Lower lobe of right lung (tissue), 2 donors: ENCODE results near the gene NGEF. TPM values are rescaled to one million over a fixed set of nuclear protein-coding genes. Genes with fewer than 3 reads are reported as not detected.

Experiments used
- ATAC-seq, 2 donors: fragments of 200-7000 bp; cut with Tn5 transposase; one replicate each; pipeline ENCODE4 v1.9.1; 2020 to 2022; ENCODE audit warnings: mild to moderate bottlenecking in 2 of 2, moderate library complexity in 2 of 2
- DNase-seq: peaks from one replicate; pipeline ENCODE4 v3.0.0-alpha.2; 2020
- H3K27ac ChIP-seq: fragments of 200-600 bp; one replicate; pipeline ENCODE4 v1.8.0; 2022
- H3K27me3 ChIP-seq: fragments of 200-600 bp; one replicate; pipeline ENCODE4 v1.8.0; 2022; ENCODE audit warnings: low read depth
- H3K36me3 ChIP-seq: fragments of 200-600 bp; one replicate; pipeline ENCODE4 v1.8.0; 2022; ENCODE audit warnings: mild to moderate bottlenecking
- H3K4me1 ChIP-seq: fragments of 200-600 bp; one replicate; pipeline ENCODE4 v1.8.0; 2022
- H3K4me3 ChIP-seq: fragments of 200-600 bp; one replicate; pipeline ENCODE4 v1.8.0; 2022; ENCODE audit warnings: mild to moderate bottlenecking
- H3K9me3 ChIP-seq: fragments of 200-600 bp; one replicate; pipeline ENCODE4 v1.8.0; 2022
- CTCF ChIP-seq: fragments of 200-600 bp; IDR thresholded peaks from one replicate; pipeline ENCODE4 v1.8.0; 2022; ENCODE audit warnings: antibody characterized with exemption, mild to moderate bottlenecking
- intact Hi-C: fragments of 100-400 bp; cut with DNase I; formaldehyde crosslinking; loops from one replicate; pipeline ENCODE4 v1.11.0; 2022
- total RNA-seq: library from RNA; stranded (reverse); fragmentation: NEBNext Ultra II Directional; extraction: Animal tissue kit (Norgen Biotek cat#: 25700); gene quantifications from one replicate; pipeline ENCODE4 v1.2.1, GENCODE V29; 2021
- donor health status: DM: no; HTN: yes; CAD: no; lungs with severe emphysema.

The NGEF gene
- total RNA-seq, 1 donor from 2014 or later: 1.7 TPM

DNA sequence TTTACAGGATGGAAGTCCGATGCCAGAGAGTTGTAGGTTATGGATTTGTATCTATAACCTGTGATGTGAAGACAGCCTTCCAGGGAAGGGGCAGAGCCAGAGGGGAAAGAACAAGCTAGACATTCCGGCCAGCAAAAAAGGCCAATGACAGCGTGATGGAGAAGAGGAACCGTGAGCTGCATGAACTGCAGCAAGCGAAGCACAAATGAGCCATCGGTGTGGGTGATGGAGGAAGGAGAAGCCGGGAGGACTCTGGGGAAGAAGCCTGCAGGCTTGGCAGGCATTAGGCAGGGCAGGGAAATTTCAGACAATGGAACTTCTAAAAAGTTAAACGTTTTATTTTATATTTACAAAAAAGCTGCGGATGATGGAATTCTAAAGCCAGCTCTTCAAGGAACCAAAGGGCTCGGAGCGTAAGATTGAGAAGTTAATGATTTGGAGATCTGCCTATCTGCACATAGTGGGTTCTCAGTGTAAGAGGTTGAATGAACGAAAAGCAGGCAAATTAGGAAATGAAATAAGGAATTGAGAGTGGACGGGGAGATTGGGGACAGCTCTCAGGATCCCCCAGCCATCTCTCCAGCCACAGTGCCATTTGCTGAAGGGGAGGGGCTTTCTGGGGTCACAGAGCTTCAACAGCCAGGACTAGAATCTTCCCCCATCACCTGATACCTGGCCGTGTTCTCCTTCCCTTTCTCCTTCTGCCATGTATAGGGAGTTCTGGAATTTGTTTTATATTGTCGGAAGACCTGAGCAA, 28.4 kb downstream of the NGEF start:
- Histone ChIP-seq H3K27me3 (peaks cover 16% of the 10 kb centered on the region), H3K4me3 (no peak overlapping the region), H3K4me1 (no peaks in the 10 kb centered on the region), H3K27ac (no peak overlapping the region), H3K9me3 (no peaks in the 10 kb centered on the region), H3K36me3 (no peaks in the 10 kb centered on the region)
- DNase-seq (no peak), ATAC-seq (no peak)
- no peak for TF ChIP-seq CTCF
- intact Hi-C loops: no loop called here

GRCh38 chr2:232983669-232984140, 29.4 kb downstream of the NGEF start:
- intact Hi-C loops: no loop called here
- Histone ChIP-seq H3K36me3 (no peaks in the 10 kb centered on the region), H3K27me3 (peaks cover 16% of the 10 kb centered on the region), H3K4me1 (no peaks in the 10 kb centered on the region), H3K27ac (no peak overlapping the region), H3K9me3 (no peaks in the 10 kb centered on the region), H3K4me3 (no peak overlapping the region)
- TF ChIP-seq CTCF: no peak
- DNase-seq: no peak
- no peak for ATAC-seq

DNA sequence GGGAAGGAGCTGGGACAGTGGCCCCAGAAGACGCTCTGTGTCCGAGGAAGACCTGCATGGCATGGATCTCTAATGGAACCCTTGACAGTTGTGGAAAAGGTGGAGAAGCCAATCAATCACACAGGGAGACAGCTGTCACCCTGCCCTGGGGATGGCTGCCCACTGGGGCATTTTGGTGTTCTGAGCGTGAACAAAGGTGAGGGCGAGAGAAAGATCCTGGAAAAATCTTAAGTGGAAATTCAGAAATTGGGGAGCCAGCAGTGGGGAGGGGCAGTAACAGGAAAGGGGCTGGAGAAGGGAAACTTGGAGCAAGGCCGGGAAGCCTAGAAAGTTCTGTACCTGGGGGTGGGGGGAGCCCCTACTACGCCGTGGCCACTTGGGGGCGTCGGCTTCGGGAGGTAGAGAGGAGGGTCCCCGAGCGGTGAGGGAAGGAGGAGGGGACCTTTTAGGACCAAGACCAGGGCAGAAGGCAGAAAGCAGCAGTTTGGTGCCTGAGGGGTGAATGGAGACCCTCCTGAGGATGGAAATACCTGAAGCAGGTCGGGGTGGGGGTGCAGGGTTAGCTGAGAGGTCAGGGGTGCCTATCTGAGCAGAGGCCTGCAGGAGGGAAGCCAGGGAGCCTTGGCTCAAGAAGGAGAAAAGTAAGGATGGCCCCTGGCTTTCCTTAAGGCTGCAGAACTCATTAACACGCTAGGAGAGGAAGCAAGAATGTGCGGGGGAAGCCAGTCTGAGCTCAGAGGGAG, 30.0 kb downstream of the NGEF start:
- DNase-seq: no peak
- no peak for TF ChIP-seq CTCF
- no peak for ATAC-seq

DNA sequence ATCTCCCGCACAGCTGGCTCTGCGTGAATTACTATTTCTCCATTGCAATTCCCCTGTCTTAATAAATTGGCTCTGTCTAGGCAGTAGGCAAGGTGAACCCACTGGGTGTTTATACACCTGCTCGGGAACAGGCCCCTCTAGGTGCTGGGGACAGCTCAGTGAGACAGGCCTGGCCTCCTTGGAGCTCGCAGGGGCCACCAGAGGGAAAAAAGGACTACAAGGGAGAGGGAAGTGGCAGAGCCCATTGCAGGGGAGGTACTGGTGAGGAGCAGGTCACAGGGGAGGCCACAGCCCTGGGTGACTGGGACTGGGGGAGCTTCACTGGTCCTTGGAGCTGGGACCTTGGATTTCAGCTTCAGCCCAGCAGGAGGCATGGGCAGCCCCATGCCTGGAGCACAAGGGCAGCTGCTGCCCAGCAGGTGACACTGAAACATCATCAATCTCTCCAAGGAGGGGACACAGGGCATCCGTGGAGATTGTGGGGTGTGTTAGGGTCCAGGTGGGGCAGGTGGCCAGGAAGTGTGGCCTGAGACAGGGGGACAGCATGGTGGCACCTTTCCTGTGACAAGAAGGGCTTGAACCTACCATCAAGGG, 31.2 kb downstream of the NGEF start:
- H3K4me1 ChIP-seq: no peaks in the 10 kb centered on the region
- no peak for TF ChIP-seq CTCF
- H3K9me3 ChIP-seq: no peaks in the 10 kb centered on the region
- DNase-seq (no peak), ATAC-seq (no peak)
- H3K27ac ChIP-seq: no peak overlapping the region
- intact Hi-C loops: no loop called here
- no peaks in the 10 kb centered on the region for H3K36me3 ChIP-seq
- H3K4me3 ChIP-seq: no peak overlapping the region
- H3K27me3 ChIP-seq: peaks cover 21% of the 10 kb centered on the region

More for the DNA sequence above, 30.0 kb downstream of the NGEF start:
- no peaks in the 10 kb centered on the region for H3K9me3 ChIP-seq
- H3K27ac ChIP-seq: no peak overlapping the region
- H3K4me1 ChIP-seq: no peaks in the 10 kb centered on the region
- no peaks in the 10 kb centered on the region for H3K36me3 ChIP-seq
- intact Hi-C loops: no loop called here
- no peak overlapping the region for H3K4me3 ChIP-seq
- H3K27me3 ChIP-seq: peaks cover 16% of the 10 kb centered on the region

- H3K36me3 ChIP-seq: no peaks in the 10 kb centered on the region
- H3K27me3 ChIP-seq: peaks cover 21% of the 10 kb centered on the region
- ATAC-seq (no peak), DNase-seq (no peak)
- intact Hi-C loops: no loop called here
- no peaks in the 10 kb centered on the region for H3K9me3 ChIP-seq
- no peak for TF ChIP-seq CTCF
- H3K27ac ChIP-seq: no peak overlapping the region
- no peaks in the 10 kb centered on the region for H3K4me1 ChIP-seq
- H3K4me3 ChIP-seq: no peak overlapping the region
These were observed 31.7 kb downstream of the NGEF start for GRCh38 chr2:232981356-232981755.
